HG02759 (cell line): ENCODE results near the gene COG5.
"Not testable (repeated sequence)": the region's sequence is repeated elsewhere in the genome, so short reads cannot be mapped to it uniquely, and the experiment has no call there.

Experiments used
- ATAC-seq: cut with Tn5 transposase; IDR thresholded peaks from one replicate; pipeline ENCODE4 v1.9.1; 2021; ENCODE audit warnings: mild to moderate bottlenecking, moderate library complexity; ENCODE audit not compliant: unreplicated experiment

Gene COG5

DNA sequence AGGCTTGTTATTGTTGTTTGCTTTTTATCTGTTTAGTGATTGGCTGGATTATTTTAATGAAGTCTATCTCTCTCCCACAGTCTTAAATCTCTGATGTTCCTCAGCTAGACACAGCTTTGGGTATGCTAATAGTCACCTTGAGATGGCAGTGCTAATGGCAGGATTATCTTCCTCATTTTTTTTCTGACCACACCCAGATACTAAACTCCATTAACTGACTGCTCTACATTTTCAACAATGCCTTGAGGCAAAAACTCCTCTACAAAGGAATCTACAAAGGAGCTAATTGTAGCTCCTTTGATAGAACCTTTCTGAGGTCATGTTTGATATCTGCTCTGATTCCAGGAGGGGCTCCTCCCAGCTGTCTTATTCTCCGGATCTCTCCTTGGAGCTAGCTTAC, 272.3 kb downstream of the COG5 start:
- ATAC-seq: no peak

- ATAC-seq: no peak
Measured at GRCh38 chr7:107286751-107287621, 276.7 kb downstream of the COG5 start.

DNA sequence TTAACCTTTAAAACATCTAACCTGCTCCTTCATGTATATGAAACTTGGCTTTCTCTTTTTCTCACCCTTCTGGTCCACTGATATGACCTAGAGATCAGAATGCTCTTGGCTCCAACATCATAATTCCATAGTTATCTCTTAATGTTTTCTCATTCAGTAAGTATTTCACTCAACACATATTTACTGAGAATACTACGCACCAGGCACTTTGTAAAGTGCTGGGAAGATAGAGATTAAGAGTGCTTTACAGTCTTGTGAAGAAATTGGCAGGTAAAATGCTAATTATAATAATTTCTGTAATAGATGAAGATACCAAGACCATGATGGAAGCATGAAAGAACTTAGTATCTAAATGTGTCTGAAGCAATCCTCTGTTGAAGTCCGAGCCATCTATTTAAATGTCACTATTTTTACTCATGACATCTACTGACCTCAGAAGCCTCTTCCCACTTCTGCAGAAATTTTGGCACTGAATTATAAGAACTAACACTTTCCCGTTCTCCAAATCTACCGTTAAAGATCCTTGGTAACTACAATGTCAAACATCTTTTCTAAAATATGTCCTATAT, 278.7 kb downstream of the COG5 start:
- ATAC-seq: no peak

DNA sequence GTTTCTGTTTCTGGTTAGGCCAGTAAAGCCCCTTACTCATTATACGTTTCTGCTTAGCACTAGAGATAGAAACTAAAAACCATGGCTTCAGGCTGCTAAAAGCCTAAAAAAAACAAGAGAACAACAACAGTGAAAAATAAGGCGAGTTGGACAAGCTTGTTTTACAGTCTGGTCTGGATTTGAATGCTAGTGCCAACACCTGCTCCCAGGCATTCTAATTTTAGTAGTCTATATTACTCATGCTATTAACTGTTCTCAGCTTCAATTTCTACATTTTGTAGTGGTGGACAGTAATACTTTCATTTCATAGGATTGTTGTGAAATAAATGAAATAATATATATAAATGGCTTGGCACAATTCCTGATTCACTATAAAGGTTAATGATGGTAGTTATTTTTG, 286.4 kb downstream of the COG5 start:
- no peak for ATAC-seq

- ATAC-seq: no peak
Measured at GRCh38 chr7:107276220-107276827, 287.4 kb downstream of the COG5 start.

DNA sequence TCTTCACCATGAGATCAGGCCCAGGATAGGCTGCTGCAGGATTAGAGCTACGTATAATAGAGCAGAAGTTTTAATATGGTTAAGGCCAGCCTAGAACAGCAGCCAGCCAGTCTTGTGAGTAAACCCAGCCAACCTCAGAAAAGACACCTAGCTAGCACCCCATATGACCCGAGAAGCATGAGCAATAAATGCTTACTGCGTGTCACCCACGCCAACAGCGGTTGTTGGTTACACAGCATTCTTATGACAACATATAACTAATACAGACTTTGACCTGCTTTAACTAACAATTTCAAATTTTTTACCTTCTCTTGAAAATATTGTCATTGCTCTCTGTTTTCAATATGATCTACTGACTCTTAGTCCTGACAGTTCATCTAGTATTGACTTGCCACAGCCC, 289.2 kb downstream of the COG5 start:
- ATAC-seq: no peak

GRCh38 chr7:107269790-107270189, 293.9 kb downstream of the COG5 start:
- no peak for ATAC-seq

- ATAC-seq: no peak
Measured at GRCh38 chr7:107268594-107268993, 295.1 kb downstream of the COG5 start.

DNA sequence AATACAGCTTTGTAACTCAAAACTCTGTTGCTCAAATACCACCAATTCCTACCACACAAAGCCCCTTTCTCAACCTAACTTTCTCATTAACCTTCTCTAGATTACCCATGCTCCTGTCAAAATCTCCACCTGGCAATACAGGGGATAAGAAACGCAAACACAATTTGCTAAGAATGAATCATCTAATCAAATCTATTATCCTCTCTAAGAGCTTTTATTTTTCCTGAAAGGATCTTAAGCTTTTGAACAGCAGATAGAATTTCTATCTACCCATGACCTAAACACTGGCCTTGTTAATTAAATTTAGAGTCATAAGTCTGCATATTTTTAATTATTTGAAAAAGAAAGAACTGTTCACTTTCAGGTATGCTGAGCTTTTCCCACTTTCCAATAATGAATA, 296.6 kb downstream of the COG5 start:
- no peak for ATAC-seq

GRCh38 chr7:107264723-107265122, 299.0 kb downstream of the COG5 start:
- no peak for ATAC-seq

GRCh38 chr7:107262857-107263256, 300.9 kb downstream of the COG5 start:
- no peak for ATAC-seq

DNA sequence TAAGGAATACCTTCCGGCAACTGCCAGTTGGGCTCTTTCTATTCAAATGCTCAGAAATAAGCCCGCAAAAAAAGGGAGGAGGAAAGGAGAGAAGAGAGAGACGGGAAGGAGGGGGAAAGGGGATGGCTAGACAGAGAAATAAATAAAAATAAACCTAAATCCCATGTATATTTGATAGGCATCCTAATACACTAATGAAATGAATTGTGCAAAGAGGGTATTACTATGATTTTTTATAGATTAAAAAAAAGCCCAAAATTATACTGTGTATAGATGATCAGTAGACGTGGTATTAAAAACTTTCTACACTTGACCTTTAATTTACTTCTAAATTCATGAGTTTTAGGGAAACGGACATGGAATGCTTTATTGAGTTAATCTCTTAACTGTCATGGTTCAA, 305.0 kb downstream of the COG5 start:
- ATAC-seq: no peak

DNA sequence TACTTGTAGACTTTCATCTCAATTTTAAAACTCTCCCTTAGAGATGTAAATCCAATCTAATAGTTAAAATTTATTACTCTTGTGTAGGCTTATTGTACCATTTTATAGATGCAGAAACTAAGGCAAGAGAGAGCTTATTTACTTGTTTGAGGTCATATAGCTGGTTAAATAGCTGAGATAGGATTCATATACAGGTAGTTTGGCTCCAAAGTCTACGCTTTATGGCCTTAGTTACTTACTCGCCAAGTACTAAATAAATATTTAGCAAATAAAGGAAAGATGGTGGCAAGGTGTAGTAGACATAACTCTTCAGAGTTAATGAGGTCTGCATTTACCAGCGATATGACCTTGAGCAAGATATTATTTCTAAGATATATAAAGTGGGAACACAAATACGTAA, 308.1 kb downstream of the COG5 start:
- no peak for ATAC-seq

- no peak for ATAC-seq
Measured at GRCh38 chr7:107254398-107254985, 309.2 kb downstream of the COG5 start.

DNA sequence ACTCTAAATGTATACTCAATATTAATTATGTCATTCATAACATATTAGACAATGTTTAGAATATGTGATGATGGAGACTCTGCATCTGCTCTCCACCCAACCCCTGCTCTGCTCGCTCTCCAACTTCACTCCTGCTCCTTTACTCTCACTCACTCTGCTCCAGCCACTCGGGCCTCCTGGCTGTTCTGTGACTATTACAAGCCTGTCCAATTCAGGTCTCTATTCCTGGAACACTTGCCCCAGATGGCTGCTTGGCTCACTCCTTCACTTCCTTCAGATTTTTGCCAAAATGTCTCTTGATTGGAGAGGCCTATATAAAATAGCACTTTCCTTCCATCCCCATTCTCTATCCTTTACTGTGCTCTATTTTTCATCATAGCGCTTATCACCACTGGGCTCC, 310.1 kb downstream of the COG5 start:
- ATAC-seq: no peak

DNA sequence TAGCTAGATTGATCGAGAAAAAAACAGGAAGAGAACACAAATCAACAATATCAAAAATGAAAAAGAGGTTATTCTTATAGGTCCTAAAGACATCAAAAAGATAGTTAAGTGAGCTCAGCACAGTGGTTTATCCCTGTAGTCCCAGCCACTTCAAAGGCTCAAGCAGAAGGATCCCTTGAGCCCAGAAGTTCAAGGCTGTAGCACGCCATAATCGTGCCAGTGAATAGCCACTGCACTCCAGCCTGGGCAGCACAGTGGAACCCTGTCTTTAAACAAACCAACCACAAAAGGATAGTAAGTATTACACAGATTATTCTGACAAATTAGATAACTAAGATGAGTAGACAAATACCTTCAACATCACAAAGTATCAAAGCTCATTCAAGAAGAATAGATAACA, 311.8 kb downstream of the COG5 start:
- no peak for ATAC-seq

- ATAC-seq: no peak
Measured at GRCh38 chr7:107248551-107249316, 315.0 kb downstream of the COG5 start.

DNA sequence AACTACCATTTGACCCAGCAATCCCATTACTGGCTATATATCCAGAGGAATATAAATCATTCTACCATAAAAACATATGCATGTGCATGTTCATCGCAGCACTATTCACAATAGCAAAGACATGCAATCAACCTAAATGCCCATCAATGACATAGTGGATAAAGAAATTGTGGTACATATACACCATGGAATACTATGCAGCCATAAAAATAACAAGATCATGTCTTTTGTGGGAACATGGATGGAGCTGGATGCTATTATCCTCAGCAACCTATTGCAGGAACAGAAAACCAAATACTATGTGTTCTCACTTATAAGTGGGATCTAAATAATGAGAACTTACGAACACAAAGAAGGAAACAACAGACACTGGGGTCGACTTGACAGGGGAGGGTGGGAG, 316.9 kb downstream of the COG5 start:
- not testable (repeated sequence) for ATAC-seq

- ATAC-seq: no peak
Measured at GRCh38 chr7:107244613-107245012, 319.1 kb downstream of the COG5 start.

GRCh38 chr7:107242267-107242666, 321.5 kb downstream of the COG5 start:
- ATAC-seq: no peak

- ATAC-seq: no peak
Measured at GRCh38 chr7:107237451-107237850, 326.3 kb downstream of the COG5 start.
